ENCODE measurements around the gene EIF2S2. TPM values are rescaled to one million over a fixed set of nuclear protein-coding genes. Genes with fewer than 3 reads are reported as not detected.

EIF2S2 gene
- total RNA-seq, 1 experiment from 2014 or later = 124 TPM

GRCh38 chr20:34055290-34055689 is 56.8 kb downstream of the EIF2S2 start:
- ATAC-seq = no peak
- no peaks in the 10 kb centered on the region for H3K9me3 Mint-ChIP-seq
- ChIA-PET POLR2A (no interaction called here), CTCF (interaction anchor here (2.2 kb wide), 1 partner anchor 13 kb away, joined by 25 read pairs; no protein-coding TSS in a partner anchor)
- H3K27ac Mint-ChIP-seq = no peak overlapping the region
- TF ChIP-seq GRHL2 (CRISPR knock-in tag; IDR thresholded peaks at IDR 0.05; ENCODE audit: insufficient replicate concordance, severe bottlenecking) = no peak
- no peak for TF ChIP-seq ETV6 (CRISPR knock-in tag; IDR thresholded peaks at IDR 0.05)
- no peak for TF ChIP-seq HMGA2 (CRISPR knock-in tag; IDR thresholded peaks at IDR 0.05)
- no peak for TF ChIP-seq CBFB (CRISPR knock-in tag; IDR thresholded peaks at IDR 0.05; ENCODE audit: low read depth)
- DNase-seq (ENCODE audit: low spot score) = no peak
- 0 out of 2 replicates have a peak, but pooled peaks cover 2% of the 10 kb centered on the region for H3K36me3 Mint-ChIP-seq
- H3K27me3 Mint-ChIP-seq (ENCODE audit: low read depth) = no peaks in the 10 kb centered on the region
- peaks cover 10% of the 10 kb centered on the region for H3K4me1 Mint-ChIP-seq
- H3K4me3 Mint-ChIP-seq = no peak overlapping the region

- ATAC-seq = no peak
- ChIA-PET CTCF (no interaction called here), POLR2A (no interaction called here)
- H3K27ac Mint-ChIP-seq = no peak overlapping the region
- no peaks in the 10 kb centered on the region for H3K27me3 Mint-ChIP-seq (ENCODE audit: low read depth)
- TF ChIP-seq ETV6 (CRISPR knock-in tag; IDR thresholded peaks at IDR 0.05) (no peak), FOXJ3 (CRISPR knock-in tag; IDR thresholded peaks at IDR 0.05; ENCODE audit: borderline replicate concordance) (no peak), GABPB1 (CRISPR knock-in tag; IDR thresholded peaks at IDR 0.05) (no peak), ZBTB43 (CRISPR knock-in tag; IDR thresholded peaks at IDR 0.05) (no peak), SOX15 (CRISPR knock-in tag; IDR thresholded peaks at IDR 0.05) (no peak), RELA (CRISPR knock-in tag; IDR thresholded peaks at IDR 0.05; ENCODE audit: borderline replicate concordance) (no peak), TP53 (CRISPR knock-in tag; IDR thresholded peaks at IDR 0.05) (no peak), JUN (CRISPR knock-in tag; IDR thresholded peaks at IDR 0.05) (no peak), NR2C2 (CRISPR knock-in tag; IDR thresholded peaks at IDR 0.05) (no peak), ZBTB21 (CRISPR knock-in tag; IDR thresholded peaks at IDR 0.05; ENCODE audit: borderline replicate concordance) (no peak)
- TF ChIP-seq, protein P1, sequence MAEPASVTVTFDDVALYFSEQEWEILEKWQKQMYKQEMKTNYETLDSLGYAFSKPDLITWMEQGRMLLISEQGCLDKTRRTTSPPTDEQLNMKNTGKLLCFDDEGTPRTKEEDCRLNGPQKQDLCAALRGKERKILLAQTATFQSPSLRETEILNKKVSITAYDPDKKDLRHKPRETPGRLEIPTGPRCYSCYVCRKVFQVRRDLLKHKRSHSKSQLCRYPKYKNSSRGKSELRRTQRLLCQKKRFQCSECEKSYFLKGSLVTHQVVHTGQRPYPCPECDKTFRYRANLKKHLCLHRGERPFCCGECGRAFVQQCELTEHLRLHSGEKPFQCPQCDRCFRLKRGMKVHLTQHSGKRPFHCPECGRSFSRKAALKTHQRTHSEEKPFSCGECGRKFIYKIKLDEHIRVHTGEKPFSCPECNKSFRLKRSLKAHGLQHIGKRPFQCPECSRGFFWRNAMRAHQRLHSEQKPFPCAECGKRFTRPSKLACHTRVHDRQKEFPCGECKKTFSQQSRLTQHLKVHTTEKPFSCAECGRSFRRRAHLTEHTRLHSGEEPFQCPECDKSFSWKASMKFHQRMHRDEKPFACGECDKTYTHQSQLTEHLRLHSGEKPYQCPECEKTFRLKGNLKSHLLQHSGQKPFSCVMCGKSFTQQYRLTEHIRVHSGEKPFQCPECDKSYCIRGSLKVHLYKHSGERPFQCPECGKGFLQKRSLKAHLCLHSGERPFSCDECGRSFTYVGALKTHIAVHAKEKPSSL (CRISPR knock-in tag; conservative IDR thresholded peaks at IDR 0.05) = no peak
- TF ChIP-seq, protein P2, sequence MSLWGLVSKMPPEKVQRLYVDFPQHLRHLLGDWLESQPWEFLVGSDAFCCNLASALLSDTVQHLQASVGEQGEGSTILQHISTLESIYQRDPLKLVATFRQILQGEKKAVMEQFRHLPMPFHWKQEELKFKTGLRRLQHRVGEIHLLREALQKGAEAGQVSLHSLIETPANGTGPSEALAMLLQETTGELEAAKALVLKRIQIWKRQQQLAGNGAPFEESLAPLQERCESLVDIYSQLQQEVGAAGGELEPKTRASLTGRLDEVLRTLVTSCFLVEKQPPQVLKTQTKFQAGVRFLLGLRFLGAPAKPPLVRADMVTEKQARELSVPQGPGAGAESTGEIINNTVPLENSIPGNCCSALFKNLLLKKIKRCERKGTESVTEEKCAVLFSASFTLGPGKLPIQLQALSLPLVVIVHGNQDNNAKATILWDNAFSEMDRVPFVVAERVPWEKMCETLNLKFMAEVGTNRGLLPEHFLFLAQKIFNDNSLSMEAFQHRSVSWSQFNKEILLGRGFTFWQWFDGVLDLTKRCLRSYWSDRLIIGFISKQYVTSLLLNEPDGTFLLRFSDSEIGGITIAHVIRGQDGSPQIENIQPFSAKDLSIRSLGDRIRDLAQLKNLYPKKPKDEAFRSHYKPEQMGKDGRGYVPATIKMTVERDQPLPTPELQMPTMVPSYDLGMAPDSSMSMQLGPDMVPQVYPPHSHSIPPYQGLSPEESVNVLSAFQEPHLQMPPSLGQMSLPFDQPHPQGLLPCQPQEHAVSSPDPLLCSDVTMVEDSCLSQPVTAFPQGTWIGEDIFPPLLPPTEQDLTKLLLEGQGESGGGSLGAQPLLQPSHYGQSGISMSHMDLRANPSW (CRISPR knock-in tag; conservative IDR thresholded peaks at IDR 0.05; ENCODE audit: low read depth) = no peak
- TF ChIP-seq, protein P3, sequence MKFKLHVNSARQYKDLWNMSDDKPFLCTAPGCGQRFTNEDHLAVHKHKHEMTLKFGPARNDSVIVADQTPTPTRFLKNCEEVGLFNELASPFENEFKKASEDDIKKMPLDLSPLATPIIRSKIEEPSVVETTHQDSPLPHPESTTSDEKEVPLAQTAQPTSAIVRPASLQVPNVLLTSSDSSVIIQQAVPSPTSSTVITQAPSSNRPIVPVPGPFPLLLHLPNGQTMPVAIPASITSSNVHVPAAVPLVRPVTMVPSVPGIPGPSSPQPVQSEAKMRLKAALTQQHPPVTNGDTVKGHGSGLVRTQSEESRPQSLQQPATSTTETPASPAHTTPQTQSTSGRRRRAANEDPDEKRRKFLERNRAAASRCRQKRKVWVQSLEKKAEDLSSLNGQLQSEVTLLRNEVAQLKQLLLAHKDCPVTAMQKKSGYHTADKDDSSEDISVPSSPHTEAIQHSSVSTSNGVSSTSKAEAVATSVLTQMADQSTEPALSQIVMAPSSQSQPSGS (CRISPR knock-in tag; IDR thresholded peaks at IDR 0.05; ENCODE audit: borderline replicate concordance, low read depth) = no peak
- TF ChIP-seq, protein P4, sequence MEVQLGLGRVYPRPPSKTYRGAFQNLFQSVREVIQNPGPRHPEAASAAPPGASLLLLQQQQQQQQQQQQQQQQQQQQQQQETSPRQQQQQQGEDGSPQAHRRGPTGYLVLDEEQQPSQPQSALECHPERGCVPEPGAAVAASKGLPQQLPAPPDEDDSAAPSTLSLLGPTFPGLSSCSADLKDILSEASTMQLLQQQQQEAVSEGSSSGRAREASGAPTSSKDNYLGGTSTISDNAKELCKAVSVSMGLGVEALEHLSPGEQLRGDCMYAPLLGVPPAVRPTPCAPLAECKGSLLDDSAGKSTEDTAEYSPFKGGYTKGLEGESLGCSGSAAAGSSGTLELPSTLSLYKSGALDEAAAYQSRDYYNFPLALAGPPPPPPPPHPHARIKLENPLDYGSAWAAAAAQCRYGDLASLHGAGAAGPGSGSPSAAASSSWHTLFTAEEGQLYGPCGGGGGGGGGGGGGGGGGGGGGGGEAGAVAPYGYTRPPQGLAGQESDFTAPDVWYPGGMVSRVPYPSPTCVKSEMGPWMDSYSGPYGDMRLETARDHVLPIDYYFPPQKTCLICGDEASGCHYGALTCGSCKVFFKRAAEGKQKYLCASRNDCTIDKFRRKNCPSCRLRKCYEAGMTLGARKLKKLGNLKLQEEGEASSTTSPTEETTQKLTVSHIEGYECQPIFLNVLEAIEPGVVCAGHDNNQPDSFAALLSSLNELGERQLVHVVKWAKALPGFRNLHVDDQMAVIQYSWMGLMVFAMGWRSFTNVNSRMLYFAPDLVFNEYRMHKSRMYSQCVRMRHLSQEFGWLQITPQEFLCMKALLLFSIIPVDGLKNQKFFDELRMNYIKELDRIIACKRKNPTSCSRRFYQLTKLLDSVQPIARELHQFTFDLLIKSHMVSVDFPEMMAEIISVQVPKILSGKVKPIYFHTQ (CRISPR knock-in tag; IDR thresholded peaks at IDR 0.05) = no peak
- no peaks in the 10 kb centered on the region for H3K9me3 Mint-ChIP-seq
- H3K4me3 Mint-ChIP-seq = no peak overlapping the region
- DNase-seq (ENCODE audit: low spot score) = no peak
- 0 out of 2 replicates have a peak, but pooled peaks cover 2% of the 10 kb centered on the region for H3K36me3 Mint-ChIP-seq
- H3K4me1 Mint-ChIP-seq = peaks cover 32% of the 10 kb centered on the region
Observed at GRCh38 chr20:34052414-34052813, 59.6 kb downstream of the EIF2S2 start.

Measured in WTC11 (cell line).